HepG2 (cell line): ENCODE results near the gene PLPP3. TPM values are rescaled to one million over a fixed set of nuclear protein-coding genes. Genes with fewer than 3 reads are reported as not detected.

ENCODE experiments used
- AFF4 ChIP-seq: sonication (generic); formaldehyde crosslinking; IDR thresholded peaks from 2 replicates; pipeline ENCODE4 v1.4.0; 2020; ENCODE audit warnings: missing genetic modification reagents
- CHD4 ChIP-seq: fragments of 200-600 bp; sonication (generic); IDR thresholded peaks from 2 replicates; pipeline ENCODE4 v1.7.0; 2017; ENCODE audit warnings: mild to moderate bottlenecking, low read length, borderline replicate concordance
- CREM ChIP-seq, 2 experiments: sonication (generic) in 1 of 2; formaldehyde crosslinking in 1 of 2; IDR thresholded peaks; 2 replicates each; pipeline versions ENCODE4 v1.4.0 to v1.6.1; 2016 to 2020; ENCODE audit warnings: antibody characterized with exemption in 1 of 2, mild to moderate bottlenecking in 1 of 2, missing genetic modification reagents in 1 of 2
- FOXA3 ChIP-seq: IDR thresholded peaks from 2 replicates; pipeline ENCODE4 v1.6.1; 2016; ENCODE audit warnings: missing genetic modification reagents, missing compliant biosample characterization
- FOXO1 ChIP-seq: sonication (generic); formaldehyde crosslinking; IDR thresholded peaks from 2 replicates; pipeline ENCODE4 v1.4.0; 2020; ENCODE audit warnings: missing genetic modification reagents
- GTF3A ChIP-seq: sonication (generic); formaldehyde crosslinking; conservative IDR thresholded peaks from 2 replicates; pipeline ENCODE4 v1.4.0; 2020; ENCODE audit warnings: mild to moderate bottlenecking, missing genetic modification reagents
- HOXA5 ChIP-seq: sonication (generic); formaldehyde crosslinking; IDR thresholded peaks from 2 replicates; pipeline ENCODE4 v1.4.0; 2020; ENCODE audit warnings: missing genetic modification reagents
- NCOA2 ChIP-seq: sonication (generic); formaldehyde crosslinking; IDR thresholded peaks from 2 replicates; pipeline ENCODE4 v1.8.0; 2022; ENCODE audit warnings: inconsistent platforms
- NCOR1 ChIP-seq: fragments of 200-600 bp; sonication (generic); IDR thresholded peaks from 2 replicates; pipeline ENCODE4 v1.7.0; 2017; ENCODE audit warnings: antibody characterized with exemption, low read length, borderline replicate concordance
- NR2F6 ChIP-seq, 2 experiments: IDR thresholded peaks; 2 replicates each; pipeline ENCODE4 v1.6.1; 2016; ENCODE audit warnings: antibody characterized with exemption in 1 of 2, mild to moderate bottlenecking in 1 of 2
- RFX5 ChIP-seq: IDR thresholded peaks from 2 replicates; pipeline ENCODE4 v1.6.1; 2011; ENCODE audit warnings: low read depth, low read length, improper control_type of control experiment
- SOX13 ChIP-seq, 3 experiments: fragments of 450-650 bp in 1 of 3; sonication (generic) in 1 of 3; formaldehyde crosslinking in 1 of 3; IDR thresholded peaks in 2 of 3; conservative IDR thresholded peaks in 1 of 3; 2 replicates each; pipeline versions ENCODE4 v1.5.0 to v1.6.1; 2016 to 2020; ENCODE audit warnings: antibody characterized with exemption in 1 of 3, mild to moderate bottlenecking in 1 of 3, missing compliant biosample characterization in 1 of 3, missing genetic modification reagents in 1 of 3, moderate library complexity in 1 of 3
- ZNF20 ChIP-seq: sonication (generic); formaldehyde crosslinking; IDR thresholded peaks from 2 replicates; pipeline ENCODE4 v1.4.0; 2020; ENCODE audit warnings: mild to moderate bottlenecking, moderate library complexity, missing genetic modification reagents
- ZNF292 ChIP-seq: sonication (generic); formaldehyde crosslinking; IDR thresholded peaks from 2 replicates; pipeline ENCODE4 v1.8.1; 2022; ENCODE audit warnings: mild to moderate bottlenecking, low read depth, missing genetic modification reagents, borderline replicate concordance
- ZNF326 ChIP-seq: sonication (generic); formaldehyde crosslinking; IDR thresholded peaks from 2 replicates; pipeline ENCODE4 v1.4.0; 2020; ENCODE audit warnings: missing genetic modification reagents, borderline replicate concordance
- ZNF562 ChIP-seq: sonication (generic); formaldehyde crosslinking; IDR thresholded peaks from 2 replicates; pipeline ENCODE4 v1.8.0; 2022; ENCODE audit warnings: missing genetic modification reagents, borderline replicate concordance
- ZNF614 ChIP-seq: IDR thresholded peaks from 2 replicates; pipeline ENCODE4 v1.6.1; 2018; ENCODE audit warnings: missing biosample characterization, missing genetic modification reagents, inconsistent platforms, borderline replicate concordance
- ZNF644 ChIP-seq: IDR thresholded peaks from 2 replicates; pipeline ENCODE4 v1.6.1; 2016; ENCODE audit warnings: low read depth
- ZNF746 ChIP-seq: sonication (generic); formaldehyde crosslinking; IDR thresholded peaks from 2 replicates; pipeline ENCODE4 v1.8.0; 2022; ENCODE audit warnings: mild to moderate bottlenecking, missing genetic modification reagents
- ZSCAN25 ChIP-seq: sonication (generic); formaldehyde crosslinking; IDR thresholded peaks from 2 replicates; pipeline ENCODE4 v1.8.0; 2022; ENCODE audit warnings: mild to moderate bottlenecking, missing genetic modification reagents
- polyA plus RNA-seq, 8 experiments: library from polyadenylated mRNA; depleted of rRNA in 3 of 8; stranded (reverse) in 7 of 8; unstranded in 1 of 8; fragments of >200 nt; fragmentation: Illumina TruSeq in 4 of 8; extraction: Trizol in 4 of 8; gene quantifications; 2 replicates each; pipeline versions ENCODE4 v1.2.1 to v1.2.3, GENCODE V29; 2011 to 2016; ENCODE audit warnings: low read depth in 4 of 8, missing spikeins in 1 of 8, mixed read lengths in 1 of 8; ENCODE audit not compliant: insufficient read depth in 1 of 8
- total RNA-seq, 5 experiments: library from RNA; depleted of rRNA; stranded (reverse); fragments of >200 nt; fragmentation: Illumina TruSeq; extraction: Trizol; gene quantifications; 2 replicates each; pipeline ENCODE4 v1.2.3, GENCODE V29; 2016; ENCODE audit warnings: low read depth in 1 of 5
- TF ChIP-seq, protein P1 (sequence below): sonication (generic); formaldehyde crosslinking; IDR thresholded peaks from 2 replicates; pipeline ENCODE4 v1.4.0; 2020; ENCODE audit warnings: missing genetic modification reagents, borderline replicate concordance
- TF ChIP-seq, protein P2 (sequence below), 2 experiments: sonication (generic) in 1 of 2; formaldehyde crosslinking in 1 of 2; IDR thresholded peaks; 2 replicates each; pipeline versions ENCODE4 v1.5.1 to v1.6.1; 2011 to 2020; ENCODE audit warnings: borderline replicate concordance in 1 of 2, low read depth in 1 of 2, low read length in 1 of 2, mild to moderate bottlenecking in 1 of 2, missing genetic modification reagents in 1 of 2, moderate library complexity in 1 of 2
- TF ChIP-seq, protein P3 (sequence below): IDR thresholded peaks from 2 replicates; pipeline ENCODE4 v1.6.1; 2012; ENCODE audit warnings: inconsistent platforms

PLPP3 gene
- total and polyA plus RNA-seq, 2 of the 13 experiments (the other 11 are each of a cell fraction or from before 2014, with no cell fraction given): 49.7 to 65.8 TPM

DNA sequence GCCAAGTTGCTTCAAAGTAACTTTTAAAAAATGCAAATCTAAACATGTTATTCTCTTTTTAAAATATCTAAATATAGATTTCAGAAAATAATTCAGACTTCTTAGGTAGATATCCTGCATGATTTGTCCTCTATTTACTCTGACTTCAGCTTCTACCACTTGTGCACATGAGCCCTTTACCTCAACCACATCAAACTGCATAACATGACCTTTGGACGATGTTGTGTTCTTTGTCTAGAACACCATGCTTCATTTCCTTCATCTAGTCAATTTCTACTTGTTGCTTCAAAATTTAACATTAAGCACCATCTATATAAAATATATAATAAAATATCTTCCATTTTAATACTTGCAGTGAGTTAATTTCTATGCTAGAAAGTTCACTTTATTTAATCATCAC lies 96.9 kb downstream of the PLPP3 start (continued):
- TF ChIP-seq ZNF562 (CRISPR knock-in tag) (no peak), ZNF20 (CRISPR knock-in tag) (no peak), NCOA2 (peak; percentile 31; the same call in 1 of the 2 replicates), ZNF326 (CRISPR knock-in tag) (no peak), GTF3A (CRISPR knock-in tag) (no peak), ZNF644 (CRISPR knock-in tag) (peak; percentile 98), HOXA5 (CRISPR knock-in tag) (no peak), NCOR1 (peak; percentile 48; the same call in 1 of the 2 replicates), ZNF614 (CRISPR knock-in tag) (peak; percentile 69; the same call in 1 of the 2 replicates), ZNF746 (CRISPR knock-in tag) (no peak), CHD4 (peak; percentile 58; the same call in 1 of the 2 replicates), ZNF292 (CRISPR knock-in tag) (no peak), FOXO1 (peak; percentile 68), RFX5 (no peak), CREM (IDR thresholded peaks at IDR 0.05) (0 out of 2 replicates have a peak, but pooled peaks have one; percentile 20), CREM (CRISPR knock-in tag; IDR thresholded peaks at IDR 0.05) (no peak), AFF4 (CRISPR knock-in tag) (no peak), SOX13 (IDR thresholded peaks at IDR 0.05) (no peak), SOX13 (CRISPR knock-in tag; conservative IDR thresholded peaks at IDR 0.05 in 1 of 2, IDR thresholded peaks at IDR 0.05 in 1 of 2) (peak in 1 of 2 experiments; percentile 82; a peak in 2 of 4 replicates), FOXA3 (CRISPR knock-in tag) (peak; percentile 78), NR2F6 (IDR thresholded peaks at IDR 0.05) (peak; percentile 34), NR2F6 (CRISPR knock-in tag; IDR thresholded peaks at IDR 0.05) (peak; percentile 45; the same call in 1 of the 2 replicates), ZSCAN25 (CRISPR knock-in tag) (no peak)
- TF ChIP-seq, protein P1, sequence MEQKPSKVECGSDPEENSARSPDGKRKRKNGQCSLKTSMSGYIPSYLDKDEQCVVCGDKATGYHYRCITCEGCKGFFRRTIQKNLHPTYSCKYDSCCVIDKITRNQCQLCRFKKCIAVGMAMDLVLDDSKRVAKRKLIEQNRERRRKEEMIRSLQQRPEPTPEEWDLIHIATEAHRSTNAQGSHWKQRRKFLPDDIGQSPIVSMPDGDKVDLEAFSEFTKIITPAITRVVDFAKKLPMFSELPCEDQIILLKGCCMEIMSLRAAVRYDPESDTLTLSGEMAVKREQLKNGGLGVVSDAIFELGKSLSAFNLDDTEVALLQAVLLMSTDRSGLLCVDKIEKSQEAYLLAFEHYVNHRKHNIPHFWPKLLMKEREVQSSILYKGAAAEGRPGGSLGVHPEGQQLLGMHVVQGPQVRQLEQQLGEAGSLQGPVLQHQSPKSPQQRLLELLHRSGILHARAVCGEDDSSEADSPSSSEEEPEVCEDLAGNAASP (CRISPR knock-in tag): peak; percentile 42; the same call in 1 of the 2 replicates
- TF ChIP-seq, protein P2, sequence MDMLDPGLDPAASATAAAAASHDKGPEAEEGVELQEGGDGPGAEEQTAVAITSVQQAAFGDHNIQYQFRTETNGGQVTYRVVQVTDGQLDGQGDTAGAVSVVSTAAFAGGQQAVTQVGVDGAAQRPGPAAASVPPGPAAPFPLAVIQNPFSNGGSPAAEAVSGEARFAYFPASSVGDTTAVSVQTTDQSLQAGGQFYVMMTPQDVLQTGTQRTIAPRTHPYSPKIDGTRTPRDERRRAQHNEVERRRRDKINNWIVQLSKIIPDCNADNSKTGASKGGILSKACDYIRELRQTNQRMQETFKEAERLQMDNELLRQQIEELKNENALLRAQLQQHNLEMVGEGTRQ (IDR thresholded peaks at IDR 0.05; ENCODE audit: low read depth, low read length): no peak
- TF ChIP-seq, protein P2 (CRISPR knock-in tag; IDR thresholded peaks at IDR 0.05; ENCODE audit: borderline replicate concordance): no peak
- TF ChIP-seq, protein P3, sequence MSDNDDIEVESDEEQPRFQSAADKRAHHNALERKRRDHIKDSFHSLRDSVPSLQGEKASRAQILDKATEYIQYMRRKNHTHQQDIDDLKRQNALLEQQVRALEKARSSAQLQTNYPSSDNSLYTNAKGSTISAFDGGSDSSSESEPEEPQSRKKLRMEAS: peak; percentile 68; the same call in 1 of the 2 replicates
